Measurements from ENCODE around the gene XYLT1. TPM values are rescaled to one million over a fixed set of nuclear protein-coding genes. Genes with fewer than 3 reads are reported as not detected.
A peak's percentile ranks its signal among the peaks of the same experiment; 100 is the strongest.

XYLT1 gene
- total and polyA plus RNA-seq, 2 of the 13 experiments (the other 11 are each of a cell fraction or from before 2014, with no cell fraction given), result not detected

DNA sequence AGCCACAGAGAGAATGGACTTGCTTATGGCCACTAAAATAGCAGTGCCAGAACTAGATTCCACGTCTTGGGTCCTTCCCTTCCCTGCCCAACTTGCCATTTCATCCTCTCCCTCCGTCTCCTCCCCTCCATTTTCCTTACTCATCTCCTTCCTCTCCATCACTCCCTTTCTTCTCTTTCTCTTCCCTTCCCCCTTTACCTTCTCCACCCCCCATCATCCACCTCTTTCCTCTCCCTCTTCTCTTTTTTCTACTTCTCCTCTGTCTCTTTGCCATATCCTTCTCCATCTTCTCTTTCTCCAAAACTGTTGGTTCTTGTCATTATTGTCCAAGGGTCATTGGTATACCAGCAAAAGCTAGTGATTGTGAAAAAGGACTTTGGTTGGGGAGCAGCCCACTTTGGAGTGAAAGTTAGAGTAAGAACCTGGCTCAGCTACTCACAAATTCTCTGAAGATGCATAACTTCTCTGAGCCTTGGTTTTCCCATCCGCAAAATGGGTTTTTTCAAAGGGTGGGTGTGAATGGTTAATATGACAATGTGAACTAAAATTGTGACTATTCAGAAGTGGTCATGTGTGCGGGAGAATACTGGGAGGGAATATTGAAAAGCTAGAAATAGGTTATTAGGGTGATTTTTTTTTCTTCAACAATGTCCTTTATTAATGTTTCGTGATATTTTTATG is 393.8 kb downstream of the XYLT1 start:
- no peak overlapping the region for H3K4me3 ChIP-seq (replicated peaks in 1 of 3; ENCODE audit: insufficient read depth in 1 of 3, low read depth in 2 of 3, low read length in 3 of 3)
- H3K9ac ChIP-seq (ENCODE audit: insufficient read depth, low read depth, low read length), result no peak overlapping the region
- DNase-seq (ENCODE audit: low spot score) (no peak), FAIRE-seq (no peak), ATAC-seq (no peak)
- BruUV-seq (replicated peaks), result no TSS peak
- H3K27ac ChIP-seq (ENCODE audit: extremely low read length, insufficient read depth, low read length), result no peak overlapping the region
- no peaks in the 10 kb centered on the region for H3K27me3 ChIP-seq (ENCODE audit: control insufficient read depth in 1 of 2, insufficient read depth in 2 of 2, low read length in 2 of 2)
- no peak overlapping the region for H2AFZ ChIP-seq (ENCODE audit: low read length)
- intact Hi-C loops (cut with micrococcal nuclease; ENCODE audit: unreplicated experiment) (no loop called here), in situ Hi-C loops (cut with HindIII; ENCODE audit: extremely low pct_ligation_motif_present, low pct_unique_long_range_greater_than_20kb) (no loop called here)
- H3K79me2 ChIP-seq (ENCODE audit: insufficient read depth, low read length), result no peaks in the 10 kb centered on the region
- TF ChIP-seq HNRNPK (IDR thresholded peaks at IDR 0.05; ENCODE audit: low read depth, low read length, poor library complexity, severe bottlenecking) (peak; percentile 40), ZNF629 (CRISPR knock-in tag; conservative IDR thresholded peaks at IDR 0.05) (peak; percentile 78)
- TF ChIP-seq, protein P1, sequence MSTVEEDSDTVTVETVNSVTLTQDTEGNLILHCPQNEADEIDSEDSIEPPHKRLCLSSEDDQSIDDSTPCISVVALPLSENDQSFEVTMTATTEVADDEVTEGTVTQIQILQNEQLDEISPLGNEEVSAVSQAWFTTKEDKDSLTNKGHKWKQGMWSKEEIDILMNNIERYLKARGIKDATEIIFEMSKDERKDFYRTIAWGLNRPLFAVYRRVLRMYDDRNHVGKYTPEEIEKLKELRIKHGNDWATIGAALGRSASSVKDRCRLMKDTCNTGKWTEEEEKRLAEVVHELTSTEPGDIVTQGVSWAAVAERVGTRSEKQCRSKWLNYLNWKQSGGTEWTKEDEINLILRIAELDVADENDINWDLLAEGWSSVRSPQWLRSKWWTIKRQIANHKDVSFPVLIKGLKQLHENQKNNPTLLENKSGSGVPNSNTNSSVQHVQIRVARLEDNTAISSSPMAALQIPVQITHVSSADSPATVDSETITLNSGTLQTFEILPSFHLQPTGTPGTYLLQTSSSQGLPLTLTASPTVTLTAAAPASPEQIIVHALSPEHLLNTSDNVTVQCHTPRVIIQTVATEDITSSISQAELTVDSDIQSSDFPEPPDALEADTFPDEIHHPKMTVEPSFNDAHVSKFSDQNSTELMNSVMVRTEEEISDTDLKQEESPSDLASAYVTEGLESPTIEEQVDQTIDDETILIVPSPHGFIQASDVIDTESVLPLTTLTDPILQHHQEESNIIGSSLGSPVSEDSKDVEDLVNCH (CRISPR knock-in tag; IDR thresholded peaks at IDR 0.05), result no peak
- ChIA-PET CTCF (ENCODE audit: low intra/inter-chr PET ratio, low total read pairs) (no interaction called here), POLR2A (no interaction called here)
- no peaks in the 10 kb centered on the region for H3K4me1 ChIP-seq (ENCODE audit: insufficient read depth, low read length)
- no peak overlapping the region for H3K4me2 ChIP-seq (ENCODE audit: low read depth, low read length)
- WGBS (ENCODE audit: low lambda C conversion rate), result 24% methylated on average over 5 of the region's 5 CpGs
- H3K9me3 ChIP-seq (ENCODE audit: low read length), result no peaks in the 10 kb centered on the region
- H3K36me3 ChIP-seq (replicated peaks in 1 of 2; ENCODE audit: control insufficient read depth in 1 of 2, insufficient read depth in 2 of 2, low read length in 2 of 2), result no peaks in the 10 kb centered on the region
- H4K20me1 ChIP-seq (ENCODE audit: insufficient read depth, low read length), result no peaks in the 10 kb centered on the region

DNA sequence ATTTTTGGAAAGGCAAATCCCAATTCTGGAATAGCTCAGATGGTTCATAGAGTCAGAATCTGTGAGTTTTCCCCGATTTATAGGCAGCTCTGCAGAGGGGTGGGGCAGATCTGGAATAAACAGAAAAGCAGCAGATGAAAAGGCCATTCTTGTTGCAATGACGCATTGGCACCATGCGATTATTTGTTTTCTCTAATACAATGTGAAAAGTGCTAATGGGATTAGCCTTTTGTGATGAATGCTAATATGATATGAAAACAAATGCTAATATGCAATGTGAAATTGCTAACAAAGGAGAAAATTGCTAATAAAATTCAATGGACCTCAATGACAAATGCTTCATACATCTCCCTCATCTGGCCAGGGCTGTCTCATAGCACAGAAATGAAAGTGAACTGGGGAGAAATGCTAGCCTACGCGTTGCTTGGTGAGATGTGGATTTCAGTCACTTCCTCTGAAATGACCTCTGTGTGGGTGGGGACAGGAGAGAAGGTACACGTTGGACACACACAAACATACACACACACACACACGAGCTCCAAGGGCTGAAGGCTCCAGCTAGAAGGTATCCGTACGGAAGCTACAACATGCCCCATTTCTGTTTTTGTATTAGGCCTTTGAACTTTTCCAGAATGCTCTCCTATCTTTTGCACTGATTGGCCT is 394.5 kb downstream of the XYLT1 start:
- no peak overlapping the region for H3K4me3 ChIP-seq (replicated peaks in 1 of 3; ENCODE audit: insufficient read depth in 1 of 3, low read depth in 2 of 3, low read length in 3 of 3)
- H3K4me1 ChIP-seq (ENCODE audit: insufficient read depth, low read length), result peaks cover under 1% of the 10 kb centered on the region; the same call in 1 of the 2 replicates
- BruUV-seq (replicated peaks), result no TSS peak
- no peaks in the 10 kb centered on the region for H3K36me3 ChIP-seq (replicated peaks in 1 of 2; ENCODE audit: control insufficient read depth in 1 of 2, insufficient read depth in 2 of 2, low read length in 2 of 2)
- 40% methylated on average over 9 of the region's 9 CpGs for WGBS (ENCODE audit: low lambda C conversion rate)
- ATAC-seq (no peak), FAIRE-seq (no peak), DNase-seq (ENCODE audit: low spot score) (no peak)
- H3K9ac ChIP-seq (ENCODE audit: insufficient read depth, low read depth, low read length), result no peak overlapping the region
- in situ Hi-C loops (cut with HindIII; ENCODE audit: extremely low pct_ligation_motif_present, low pct_unique_long_range_greater_than_20kb) (no loop called here), intact Hi-C loops (cut with micrococcal nuclease; ENCODE audit: unreplicated experiment) (no loop called here)
- no peaks in the 10 kb centered on the region for H3K9me3 ChIP-seq (ENCODE audit: low read length)
- no peaks in the 10 kb centered on the region for H3K27me3 ChIP-seq (ENCODE audit: control insufficient read depth in 1 of 2, insufficient read depth in 2 of 2, low read length in 2 of 2)
- no peak overlapping the region for H2AFZ ChIP-seq (ENCODE audit: low read length)
- H3K79me2 ChIP-seq (ENCODE audit: insufficient read depth, low read length), result no peaks in the 10 kb centered on the region
- CTCF ChIA-PET (ENCODE audit: low intra/inter-chr PET ratio, low total read pairs), result no interaction called here
- H3K27ac ChIP-seq (ENCODE audit: extremely low read length, insufficient read depth, low read length), result no peak overlapping the region
- no peaks in the 10 kb centered on the region for H4K20me1 ChIP-seq (ENCODE audit: insufficient read depth, low read length)
- POLR2A ChIA-PET, result no interaction called here
- H3K4me2 ChIP-seq (ENCODE audit: low read depth, low read length), result no peak overlapping the region
- TF ChIP-seq, protein P2, sequence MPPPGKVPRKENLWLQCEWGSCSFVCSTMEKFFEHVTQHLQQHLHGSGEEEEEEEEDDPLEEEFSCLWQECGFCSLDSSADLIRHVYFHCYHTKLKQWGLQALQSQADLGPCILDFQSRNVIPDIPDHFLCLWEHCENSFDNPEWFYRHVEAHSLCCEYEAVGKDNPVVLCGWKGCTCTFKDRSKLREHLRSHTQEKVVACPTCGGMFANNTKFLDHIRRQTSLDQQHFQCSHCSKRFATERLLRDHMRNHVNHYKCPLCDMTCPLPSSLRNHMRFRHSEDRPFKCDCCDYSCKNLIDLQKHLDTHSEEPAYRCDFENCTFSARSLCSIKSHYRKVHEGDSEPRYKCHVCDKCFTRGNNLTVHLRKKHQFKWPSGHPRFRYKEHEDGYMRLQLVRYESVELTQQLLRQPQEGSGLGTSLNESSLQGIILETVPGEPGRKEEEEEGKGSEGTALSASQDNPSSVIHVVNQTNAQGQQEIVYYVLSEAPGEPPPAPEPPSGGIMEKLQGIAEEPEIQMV (CRISPR knock-in tag; IDR thresholded peaks at IDR 0.05; ENCODE audit: low read depth), result no peak
- TF ChIP-seq ETV6 (CRISPR knock-in tag; conservative IDR thresholded peaks at IDR 0.05) (no peak), XRCC5 (optimal IDR thresholded peaks at IDR 0.05; ENCODE audit: low read length) (no peak), JUN (CRISPR knock-in tag; IDR thresholded peaks at IDR 0.05) (no peak), FOSL1 (CRISPR knock-in tag; IDR thresholded peaks at IDR 0.05; ENCODE audit: borderline replicate concordance) (no peak), ZNF180 (CRISPR knock-in tag; IDR thresholded peaks at IDR 0.05; ENCODE audit: borderline replicate concordance, low read depth) (no peak), SSRP1 (CRISPR knock-in tag; IDR thresholded peaks at IDR 0.05) (no peak), ZNF430 (CRISPR knock-in tag; IDR thresholded peaks at IDR 0.05) (no peak), ZNF614 (CRISPR knock-in tag; IDR thresholded peaks at IDR 0.05; ENCODE audit: borderline replicate concordance) (no peak)
- TF ChIP-seq, protein P3, sequence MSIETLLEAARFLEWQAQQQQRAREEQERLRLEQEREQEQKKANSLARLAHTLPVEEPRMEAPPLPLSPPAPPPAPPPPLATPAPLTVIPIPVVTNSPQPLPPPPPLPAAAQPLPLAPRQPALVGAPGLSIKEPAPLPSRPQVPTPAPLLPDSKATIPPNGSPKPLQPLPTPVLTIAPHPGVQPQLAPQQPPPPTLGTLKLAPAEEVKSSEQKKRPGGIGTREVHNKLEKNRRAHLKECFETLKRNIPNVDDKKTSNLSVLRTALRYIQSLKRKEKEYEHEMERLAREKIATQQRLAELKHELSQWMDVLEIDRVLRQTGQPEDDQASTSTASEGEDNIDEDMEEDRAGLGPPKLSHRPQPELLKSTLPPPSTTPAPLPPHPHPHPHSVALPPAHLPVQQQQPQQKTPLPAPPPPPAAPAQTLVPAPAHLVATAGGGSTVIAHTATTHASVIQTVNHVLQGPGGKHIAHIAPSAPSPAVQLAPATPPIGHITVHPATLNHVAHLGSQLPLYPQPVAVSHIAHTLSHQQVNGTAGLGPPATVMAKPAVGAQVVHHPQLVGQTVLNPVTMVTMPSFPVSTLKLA (IDR thresholded peaks at IDR 0.05), result no peak

Measured in HepG2 (cell line).